Common myeloid progenitor, CD34-positive (primary cell): ENCODE results near the gene TLE7.

ENCODE experiments used
- CTCF ChIA-PET: fragments of 350-600 bp; sonication (Branson Sonifier 250); formaldehyde crosslinking; loops from one replicate; lab custom pipeline; 2021; ENCODE audit warnings: antibody characterized with exemption; lab: Charles Lee
- POLR2A ChIA-PET: fragments of 350-600 bp; sonication (Branson Sonifier 250); formaldehyde crosslinking; loops from one replicate; lab custom pipeline; 2021; ENCODE audit warnings: antibody characterized with exemption; lab: Charles Lee
- DNase-seq, 3 donors: peaks; one replicate each; pipeline versions ENCODE4 v3.0.0 to v3.0.0-alpha.2; 2013
- H3K27ac ChIP-seq, 2 experiments: 1 replicate in 1 of 2; 2 replicates in 1 of 2; pipeline ENCODE4 v1.7.0; 2013; ENCODE audit warnings: inconsistent platforms in 2 of 2, low read length in 2 of 2, mild to moderate bottlenecking in 2 of 2, low read depth in 1 of 2, moderate library complexity in 1 of 2; ENCODE audit not compliant: severe bottlenecking in 2 of 2, insufficient read depth in 1 of 2, poor library complexity in 1 of 2
- H3K27me3 ChIP-seq, 5 experiments: replicated peaks in 2 of 5; 1 replicate in 3 of 5; 2 replicates in 2 of 5; pipeline versions ENCODE4 v1.6.1 to v1.7.0; 2013; ENCODE audit warnings: low read length in 4 of 5, mild to moderate bottlenecking in 2 of 5, moderate library complexity in 2 of 5, inconsistent platforms in 1 of 5; ENCODE audit not compliant: insufficient read depth in 5 of 5, control insufficient read depth in 4 of 5
- H3K36me3 ChIP-seq, 4 experiments: 1 replicate in 2 of 4; 2 replicates in 2 of 4; pipeline versions ENCODE4 v1.6.1 to v1.7.0; 2013; ENCODE audit warnings: low read length in 3 of 4, control low read depth in 1 of 4, mild to moderate bottlenecking in 1 of 4; ENCODE audit not compliant: control insufficient read depth in 4 of 4, insufficient read depth in 4 of 4
- H3K4me1 ChIP-seq, 4 experiments: 1 replicate in 3 of 4; 2 replicates in 1 of 4; pipeline versions ENCODE4 v1.6.1 to v1.7.1; 2013; ENCODE audit warnings: low read length in 3 of 4, mild to moderate bottlenecking in 3 of 4, control low read depth in 1 of 4, inconsistent platforms in 1 of 4, moderate library complexity in 1 of 4; ENCODE audit not compliant: control insufficient read depth in 4 of 4, insufficient read depth in 4 of 4; ENCODE audit errors: control extremely low read depth in 1 of 4
- H3K4me3 ChIP-seq, 7 experiments: 1 replicate in 4 of 7; 2 replicates in 3 of 7; pipeline versions ENCODE4 v1.5.1 to v1.7.0; 2013; ENCODE audit warnings: mild to moderate bottlenecking in 7 of 7, low read length in 6 of 7, moderate library complexity in 6 of 7, inconsistent platforms in 2 of 7, low read depth in 2 of 7, control low read depth in 1 of 7; ENCODE audit not compliant: insufficient read depth in 4 of 7, control insufficient read depth in 1 of 7; ENCODE audit errors: extremely low read depth in 1 of 7
- H3K9me3 ChIP-seq, 5 experiments: 1 replicate in 4 of 5; 2 replicates in 1 of 5; pipeline versions ENCODE4 v1.6.1 to v1.7.1; 2013; ENCODE audit warnings: low read length in 4 of 5, mild to moderate bottlenecking in 2 of 5, inconsistent platforms in 1 of 5, low read depth in 1 of 5, moderate library complexity in 1 of 5; ENCODE audit not compliant: control insufficient read depth in 4 of 5, insufficient read depth in 2 of 5; ENCODE audit errors: control extremely low read depth in 1 of 5
- WGBS: methylation state at CpG from one replicate; pipeline ENCODE4 v1.1.5; 2013; ENCODE audit not compliant: insufficient coverage; 5-methylcytosine and 5-hydroxymethylcytosine counted together

The TLE7 gene

GRCh38 chr16:71424626-71425025 is 17.2 kb downstream of the TLE7 start:
- no peak overlapping the region for H3K4me3 ChIP-seq
- no CpG with 5 or more reads among the region's 6 CpGs for WGBS
- H3K27me3 ChIP-seq: peaks cover 0 to 73% (median 17%) of the 10 kb centered on the region in 5 experiments
- CTCF ChIA-PET: interaction anchor here (0.6 to 0.9 kb wide), 2 partner anchors 9 to 14 kb away, joined by 3 read pairs; no protein-coding TSS in a partner anchor
- peaks cover 0 to 9% (median 3%) of the 10 kb centered on the region in 5 experiments for H3K9me3 ChIP-seq
- peaks cover 0 to 6% (median 2%) of the 10 kb centered on the region in 4 experiments for H3K4me1 ChIP-seq
- POLR2A ChIA-PET: no interaction called here
- no peak overlapping the region for H3K27ac ChIP-seq
- H3K36me3 ChIP-seq: no peaks in the 10 kb centered on the region
- no peak for DNase-seq

- Histone ChIP-seq H3K4me3 (no peak overlapping the region), H3K27me3 (peaks cover 0 to 66% (median 17%) of the 10 kb centered on the region in 5 experiments), H3K27ac (no peak overlapping the region), H3K36me3 (no peaks in the 10 kb centered on the region), H3K9me3 (peaks cover 0 to 6% (median 3%) of the 10 kb centered on the region in 5 experiments), H3K4me1 (peaks cover 0 to 6% (median 2%) of the 10 kb centered on the region in 4 experiments)
- POLR2A ChIA-PET: no interaction called here
- 81% methylated on average over 7 of the region's 7 CpGs for WGBS
- CTCF ChIA-PET: interaction anchor here (0.9 kb wide), 1 partner anchor 8 kb away, joined by 3 read pairs; no protein-coding TSS in a partner anchor
- DNase-seq: no peak
Observed at GRCh38 chr16:71423865-71424264, 18.0 kb downstream of the TLE7 start.

- POLR2A ChIA-PET: no interaction called here
- 81% methylated on average over 2 of the region's 2 CpGs for WGBS
- Histone ChIP-seq H3K36me3 (no peaks in the 10 kb centered on the region), H3K9me3 (peaks cover 0 to 3% (median 0%) of the 10 kb centered on the region in 5 experiments), H3K27me3 (peaks cover 0 to 66% (median 17%) of the 10 kb centered on the region in 5 experiments), H3K27ac (no peak overlapping the region), H3K4me1 (peaks cover 0 to 6% (median 2%) of the 10 kb centered on the region in 4 experiments), H3K4me3 (no peak overlapping the region)
- CTCF ChIA-PET: interaction anchor here (1.3 to 2.2 kb wide), 2 partner anchors 9 to 10 kb away, joined by 4 to 11 read pairs; no protein-coding TSS in a partner anchor
- no peak for DNase-seq
Observed at GRCh38 chr16:71423016-71423415, 18.8 kb downstream of the TLE7 start.

- POLR2A ChIA-PET: no interaction called here
- H3K4me1 ChIP-seq: peaks cover 0 to 6% (median 2%) of the 10 kb centered on the region in 4 experiments
- H3K4me3 ChIP-seq: no peak overlapping the region
- peaks cover 0 to 65% (median 17%) of the 10 kb centered on the region in 5 experiments for H3K27me3 ChIP-seq
- peak; percentile 29 to 63 (median 55) for DNase-seq
- no peak overlapping the region for H3K27ac ChIP-seq
- CTCF ChIA-PET: interaction anchor here (0.6 to 2.2 kb wide), 3 partner anchors 9 to 13 kb away, joined by 3 to 11 read pairs (median 4); no protein-coding TSS in a partner anchor
- 94% methylated on average over 2 of the region's 4 CpGs for WGBS
- no peaks in the 10 kb centered on the region for H3K9me3 ChIP-seq
- no peaks in the 10 kb centered on the region for H3K36me3 ChIP-seq
Observed at GRCh38 chr16:71421911-71422310, 19.9 kb downstream of the TLE7 start.

- H3K27ac ChIP-seq: no peak overlapping the region
- ChIA-PET CTCF (interaction anchor here (1.2 to 6.8 kb wide), 8 partner anchors 9 to 196 kb away, joined by 3 to 85 read pairs (median 12); partner anchors contain the start of gene ZNF19), POLR2A (no interaction called here)
- peaks cover 0 to 89% (median 22%) of the 10 kb centered on the region in 5 experiments for H3K27me3 ChIP-seq
- H3K4me1 ChIP-seq: no peaks in the 10 kb centered on the region
- no peak for DNase-seq
- H3K36me3 ChIP-seq: no peaks in the 10 kb centered on the region
- no peaks in the 10 kb centered on the region for H3K9me3 ChIP-seq
- H3K4me3 ChIP-seq: no peak overlapping the region
- WGBS: 100% methylated on average over 3 of the region's 5 CpGs
Observed at GRCh38 chr16:71414038-71414437, 27.8 kb downstream of the TLE7 start.

- H3K9me3 ChIP-seq: no peaks in the 10 kb centered on the region
- CTCF ChIA-PET: interaction anchor here (1.0 to 6.8 kb wide), 14 partner anchors 9 to 197 kb away, joined by 3 to 85 read pairs (median 6); partner anchors contain the start of gene ZNF19
- peaks cover 0 to 89% (median 22%) of the 10 kb centered on the region in 5 experiments for H3K27me3 ChIP-seq
- H3K27ac ChIP-seq: no peak overlapping the region
- no peak for DNase-seq
- H3K4me3 ChIP-seq: no peak overlapping the region
- H3K36me3 ChIP-seq: no peaks in the 10 kb centered on the region
- peaks cover 0 to 2% (median under 1%) of the 10 kb centered on the region in 4 experiments for H3K4me1 ChIP-seq
- POLR2A ChIA-PET: no interaction called here
- WGBS: 40% methylated on average over 2 of the region's 4 CpGs
Observed at GRCh38 chr16:71413341-71413740, 28.5 kb downstream of the TLE7 start.
